HG03521 (cell line): ENCODE data around the gene TOMM7.
"Not testable (repeated sequence)": the region's sequence is repeated elsewhere in the genome, so short reads cannot be mapped to it uniquely, and the experiment has no call there.

Source experiments
- ATAC-seq: cut with Tn5 transposase; IDR thresholded peaks from one replicate; pipeline ENCODE4 v1.9.1; 2021; ENCODE audit warnings: mild to moderate bottlenecking, moderate library complexity; ENCODE audit not compliant: unreplicated experiment

TOMM7 gene

DNA sequence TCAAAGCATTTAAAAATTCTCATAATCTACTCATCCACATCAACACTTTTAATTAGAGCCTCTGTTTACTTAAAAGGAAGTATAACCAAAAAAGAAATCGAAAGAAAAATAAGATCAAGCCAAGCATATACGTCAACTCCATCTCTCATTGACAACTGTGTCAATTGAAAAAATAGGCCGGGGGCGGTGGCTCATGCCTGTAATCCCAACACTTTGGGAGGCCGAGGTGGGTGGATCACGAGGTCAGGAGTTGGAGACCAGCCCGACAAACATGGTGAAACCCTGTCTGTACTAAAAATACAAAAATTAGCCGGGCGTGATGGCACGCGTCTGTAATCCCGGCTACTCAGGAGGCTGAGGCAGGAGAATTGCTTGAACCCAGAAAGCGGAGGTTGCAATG, 32.0 kb downstream of the TOMM7 start:
- not testable (repeated sequence) for ATAC-seq

- ATAC-seq: no peak
Observed at GRCh38 chr7:22787951-22788350, 34.7 kb downstream of the TOMM7 start.

GRCh38 chr7:22786290-22786932, 36.2 kb downstream of the TOMM7 start:
- no peak for ATAC-seq

DNA sequence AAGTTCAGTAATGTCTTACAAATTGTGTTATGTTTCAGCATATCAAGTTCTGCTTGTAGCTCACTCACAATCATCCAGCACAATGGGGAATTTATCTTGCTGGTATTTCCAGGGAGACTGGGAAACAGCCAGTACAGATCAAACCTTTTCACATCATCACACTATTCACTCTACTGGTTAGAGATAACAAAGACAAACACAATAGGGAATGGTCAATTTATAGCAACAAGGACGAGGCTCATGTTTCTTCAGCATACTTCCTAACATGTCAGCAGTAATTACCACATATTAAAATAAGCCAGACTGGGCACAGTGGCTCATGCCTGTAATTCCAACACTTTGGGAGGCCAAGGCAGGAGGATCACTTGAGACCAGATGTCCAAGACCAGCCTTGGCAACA, 38.3 kb downstream of the TOMM7 start:
- ATAC-seq: no peak

- no peak for ATAC-seq
Observed at GRCh38 chr7:22783421-22783820, 39.2 kb downstream of the TOMM7 start.

DNA sequence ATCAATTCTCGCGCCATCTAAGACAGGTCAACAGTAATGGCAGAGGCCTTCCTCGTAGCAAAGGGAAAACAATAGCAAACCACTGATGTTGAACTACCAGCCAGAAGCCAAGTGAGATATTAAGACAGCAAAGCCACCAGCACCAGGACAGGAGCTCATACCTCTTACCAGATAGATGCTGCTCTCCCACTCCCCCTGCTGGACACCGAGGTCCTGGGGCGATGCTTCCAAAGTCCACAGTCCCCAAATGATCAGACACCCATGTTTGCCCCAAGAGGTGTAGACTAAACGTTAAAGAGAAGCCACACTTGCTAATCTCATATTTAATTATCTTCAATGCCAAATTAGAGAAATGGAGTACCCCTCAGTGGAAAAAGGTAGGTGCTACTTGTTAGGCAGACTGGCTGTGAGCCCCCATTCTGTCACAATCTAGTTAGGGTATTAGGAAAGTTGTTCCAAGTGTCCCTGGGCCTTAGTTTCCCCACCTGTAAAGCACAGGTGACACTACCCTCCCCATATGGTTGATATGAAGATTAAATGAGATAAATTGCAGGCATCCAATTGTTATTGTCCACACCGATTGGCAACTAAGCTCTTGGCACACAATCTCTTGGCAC, 39.9 kb downstream of the TOMM7 start:
- ATAC-seq: peak; percentile 80

GRCh38 chr7:22781230-22781711, 41.4 kb downstream of the TOMM7 start:
- no peak for ATAC-seq

DNA sequence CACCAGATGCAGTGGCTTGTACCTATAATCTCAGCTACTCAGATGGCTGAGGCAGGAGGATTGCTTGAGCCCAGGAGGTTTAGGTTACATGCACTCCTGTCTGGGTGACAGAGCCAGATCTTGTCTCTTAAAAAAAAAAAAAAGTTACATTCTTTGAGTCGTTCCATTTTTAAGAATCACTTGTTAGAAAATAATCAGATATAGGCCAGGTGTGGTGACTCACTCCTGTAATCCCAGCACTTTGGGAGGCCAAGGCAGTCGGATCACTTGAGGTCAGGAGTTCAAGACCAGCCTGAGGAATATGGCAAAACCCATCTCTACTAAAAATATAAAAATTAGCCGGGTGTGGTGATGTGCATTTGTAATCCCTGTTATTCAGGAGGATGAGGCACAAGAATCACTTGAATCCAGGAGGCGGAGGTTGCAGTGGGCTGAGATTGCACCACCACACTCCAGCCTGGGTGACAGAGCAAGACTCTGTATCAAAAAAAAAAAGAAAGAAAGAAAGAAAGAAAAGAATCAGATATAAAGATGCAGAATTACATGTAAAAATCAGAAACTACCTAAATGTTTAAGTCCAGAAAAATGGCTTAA, 42.8 kb downstream of the TOMM7 start:
- ATAC-seq: not testable (repeated sequence)

DNA sequence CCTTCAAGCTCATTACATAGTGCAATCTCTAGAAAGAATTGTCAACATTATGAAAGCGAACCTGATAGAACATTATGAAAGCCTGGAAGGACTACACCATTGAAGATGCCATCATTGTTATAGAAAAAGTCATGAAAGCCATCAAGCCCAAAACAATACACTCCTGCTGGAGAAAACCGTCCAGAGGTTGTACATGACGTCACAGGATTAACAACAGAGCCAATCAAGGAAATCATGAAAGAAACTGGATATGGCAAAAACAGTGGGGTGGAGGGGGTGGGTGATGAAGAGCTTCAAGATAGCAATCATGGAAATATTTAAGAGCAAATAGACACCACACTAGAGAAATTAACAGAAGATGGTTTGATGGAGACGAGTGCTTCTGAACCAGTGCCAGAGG, 45.7 kb downstream of the TOMM7 start:
- no peak for ATAC-seq

DNA sequence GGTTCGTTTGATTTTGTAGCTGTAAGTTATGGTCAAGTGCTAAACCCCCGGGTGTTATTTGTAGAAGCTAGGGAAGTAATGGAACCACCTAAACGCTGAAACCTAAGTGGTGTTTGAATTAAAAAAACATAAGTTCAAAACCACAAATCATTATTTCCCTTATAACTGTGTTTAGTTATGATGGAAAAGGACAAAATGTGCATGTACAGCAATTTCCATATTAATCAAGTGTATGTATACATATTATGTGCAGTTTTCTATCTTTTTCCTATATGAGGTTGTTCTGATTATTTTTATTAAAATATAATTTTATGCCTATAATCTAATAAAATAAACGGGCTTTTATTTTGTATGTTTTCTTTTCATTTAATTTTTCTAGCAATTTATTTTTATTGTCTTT, 49.8 kb downstream of the TOMM7 start:
- no peak for ATAC-seq

DNA sequence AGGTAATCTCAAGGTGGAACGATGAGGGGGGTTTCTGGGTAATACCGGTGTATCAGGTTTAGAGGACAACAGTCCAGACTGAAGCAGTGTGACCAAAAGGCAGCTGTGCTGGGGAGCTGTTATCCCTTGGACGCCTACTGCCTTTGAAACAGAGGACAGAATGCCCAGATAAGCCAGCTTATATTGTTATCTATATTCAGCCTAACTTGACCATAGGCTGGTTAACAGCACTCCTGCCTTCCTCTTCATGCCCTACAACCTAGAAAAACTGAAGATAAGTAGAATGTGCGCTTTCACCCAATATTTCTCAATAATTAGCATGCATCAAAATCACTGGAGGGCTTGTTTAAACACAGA, 50.8 kb downstream of the TOMM7 start:
- no peak for ATAC-seq

- ATAC-seq: no peak
Observed at GRCh38 chr7:22771194-22771871, 51.3 kb downstream of the TOMM7 start.

GRCh38 chr7:22765609-22766008, 57.0 kb downstream of the TOMM7 start:
- peak; percentile 84 for ATAC-seq
